GM19328 (cell line): ENCODE results near the gene IGF1R.

Experiments used
- ATAC-seq: cut with Tn5 transposase; IDR thresholded peaks from one replicate; pipeline ENCODE4 v1.9.1; 2021; ENCODE audit warnings: mild to moderate bottlenecking, moderate library complexity; ENCODE audit not compliant: unreplicated experiment

Gene IGF1R

GRCh38 chr15:98873441-98874218 is 225.3 kb downstream of the IGF1R start:
- ATAC-seq, result no peak

- ATAC-seq, result no peak
These were observed 226.0 kb downstream of the IGF1R start for GRCh38 chr15:98874370-98874769.

- no peak for ATAC-seq
These were observed 226.4 kb downstream of the IGF1R start for GRCh38 chr15:98874773-98875172.

- no peak for ATAC-seq
These were observed 227.0 kb downstream of the IGF1R start for GRCh38 chr15:98875309-98875708.

- no peak for ATAC-seq
These were observed 228.4 kb downstream of the IGF1R start for GRCh38 chr15:98876451-98877369.

GRCh38 chr15:98878172-98878571 is 229.8 kb downstream of the IGF1R start:
- ATAC-seq, result no peak

GRCh38 chr15:98878862-98879261 is 230.5 kb downstream of the IGF1R start:
- no peak for ATAC-seq

GRCh38 chr15:98881526-98882520 is 233.5 kb downstream of the IGF1R start:
- ATAC-seq, result no peak

GRCh38 chr15:98883478-98883877 is 235.1 kb downstream of the IGF1R start:
- ATAC-seq, result no peak

- no peak for ATAC-seq
These were observed 236.6 kb downstream of the IGF1R start for GRCh38 chr15:98884894-98885293.

GRCh38 chr15:98887976-98888375 is 239.6 kb downstream of the IGF1R start:
- ATAC-seq, result no peak

- ATAC-seq, result no peak
These were observed 240.6 kb downstream of the IGF1R start for GRCh38 chr15:98888820-98889479.

GRCh38 chr15:98889930-98890695 is 241.8 kb downstream of the IGF1R start:
- ATAC-seq, result no peak

GRCh38 chr15:98891301-98891700 is 243.0 kb downstream of the IGF1R start:
- no peak for ATAC-seq

GRCh38 chr15:98893401-98893800 is 245.1 kb downstream of the IGF1R start:
- ATAC-seq, result no peak

GRCh38 chr15:98894312-98894711 is 246.0 kb downstream of the IGF1R start:
- ATAC-seq, result no peak

GRCh38 chr15:98896002-98896721 is 247.8 kb downstream of the IGF1R start:
- ATAC-seq, result no peak

GRCh38 chr15:98896802-98897732 is 248.7 kb downstream of the IGF1R start:
- no peak for ATAC-seq
